ENCODE data around the gene FHIT.

GRCh38 chr3:60898321-60898720, 352.9 kb downstream of the FHIT start:
- TF ChIP-seq CTCF (IDR thresholded peaks at IDR 0.05) (no peak), EZH2 (IDR thresholded peaks at IDR 0.05) (no peak), EZH2phosphoT487 (IDR thresholded peaks at IDR 0.05) (no peak)

Measured in neural progenitor cell (in vitro differentiated cells).